H1 (cell line): ENCODE measurements around the gene ALOX5. TPM values are rescaled to one million over a fixed set of nuclear protein-coding genes. Genes with fewer than 3 reads are reported as not detected.

Experiments used
- CTCF ChIA-PET: fragments of 300-600 bp; sonication (Branson Sonifier 250); formaldehyde crosslinking; loops from one replicate; lab custom pipeline; 2021; ENCODE audit not compliant: partially characterized antibody; lab: Charles Lee
- POLR2A ChIA-PET: fragments of 300-600 bp; sonication (Branson Sonifier 250); formaldehyde crosslinking; loops from one replicate; lab custom pipeline; 2021; ENCODE audit warnings: inconsistent platforms; ENCODE audit not compliant: partially characterized antibody; lab: Charles Lee
- DNase-seq, 2 experiments: peaks; one replicate each; pipeline versions ENCODE4 v3.0.0 to v3.0.0-alpha.2; 2010 to 2022; ENCODE audit warnings: low spot score in 2 of 2, low read depth in 1 of 2, mixed read lengths in 1 of 2
- FAIRE-seq: peaks from 2 replicates; lab custom pipeline; 2011; peaks lifted over from hg19 to GRCh38; lab: Jason Lieb, UNC
- H2AFZ ChIP-seq: 2 replicates; pipeline ENCODE4 v1.8.1; 2012; ENCODE audit warnings: low read length, inconsistent platforms
- H2AK5ac ChIP-seq: 2 replicates; pipeline ENCODE4 v1.6.1; 2013; ENCODE audit warnings: low read depth, low read length
- H2BK120ac ChIP-seq: replicated peaks from 2 replicates; pipeline ENCODE3; 2013; ENCODE audit warnings: low read depth, low read length, inconsistent platforms
- H2BK12ac ChIP-seq: 2 replicates; pipeline ENCODE4 v1.6.1; 2013; ENCODE audit warnings: low read depth, low read length
- H2BK15ac ChIP-seq: 2 replicates; pipeline ENCODE4 v1.6.1; 2013; ENCODE audit warnings: low read length
- H2BK20ac ChIP-seq: 2 replicates; pipeline ENCODE4 v1.6.1; 2013; ENCODE audit warnings: low read length
- H2BK5ac ChIP-seq: 2 replicates; pipeline ENCODE4 v1.6.1; 2013; ENCODE audit warnings: low read depth, low read length
- H3K14ac ChIP-seq: 2 replicates; pipeline ENCODE4 v1.6.1; 2013; ENCODE audit warnings: inconsistent platforms; ENCODE audit not compliant: insufficient read length
- H3K18ac ChIP-seq: 2 replicates; pipeline ENCODE4 v1.6.1; 2013; ENCODE audit warnings: low read length; ENCODE audit errors: extremely low read depth
- H3K23ac ChIP-seq: 2 replicates; pipeline ENCODE4 v1.6.1; 2013; ENCODE audit warnings: inconsistent platforms; ENCODE audit not compliant: insufficient read length
- H3K23me2 ChIP-seq: 2 replicates; pipeline ENCODE4 v1.6.1; 2013; ENCODE audit warnings: low read depth, low read length
- H3K27ac ChIP-seq: 2 replicates; pipeline ENCODE4 v1.6.1; 2011; ENCODE audit warnings: low read depth, low read length, inconsistent platforms
- H3K27me3 ChIP-seq, 4 experiments: replicated peaks in 1 of 4; 1 replicate in 1 of 4; 2 replicates in 3 of 4; pipeline versions ENCODE4 v1.6.1 to v1.8.1; 2011 to 2013; ENCODE audit warnings: low read length in 3 of 4, mild to moderate bottlenecking in 3 of 4, inconsistent platforms in 2 of 4, mixed read lengths in 2 of 4, moderate library complexity in 1 of 4; ENCODE audit not compliant: control insufficient read depth in 3 of 4, insufficient read depth in 3 of 4; ENCODE audit errors: extremely low read depth in 1 of 4
- H3K36me3 ChIP-seq, 4 experiments: 2 replicates each; pipeline versions ENCODE4 v1.6.1 to v1.8.1; 2011 to 2013; ENCODE audit warnings: mild to moderate bottlenecking in 4 of 4, low read length in 3 of 4, moderate library complexity in 2 of 4, control low read depth in 1 of 4, inconsistent platforms in 1 of 4; ENCODE audit not compliant: insufficient read depth in 4 of 4, control insufficient read depth in 2 of 4
- H3K4ac ChIP-seq: replicated peaks from 2 replicates; pipeline ENCODE3; 2013; ENCODE audit warnings: low read length, low read depth, mixed read lengths, inconsistent platforms; ENCODE audit not compliant: insufficient read length
- H3K4me1 ChIP-seq, 4 experiments: replicated peaks in 1 of 4; 1 replicate in 1 of 4; 2 replicates in 3 of 4; pipeline versions ENCODE4 v1.6.1 to v1.8.1; 2011 to 2013; ENCODE audit warnings: low read length in 3 of 4, inconsistent platforms in 2 of 4, mixed read lengths in 1 of 4; ENCODE audit not compliant: insufficient read depth in 4 of 4, control insufficient read depth in 3 of 4
- H3K4me2 ChIP-seq, 2 experiments: 2 replicates each; pipeline versions ENCODE4 v1.6.1 to v1.8.1; 2011 to 2013; ENCODE audit warnings: low read depth in 2 of 2, low read length in 2 of 2, control low read depth in 1 of 2, inconsistent platforms in 1 of 2, mild to moderate bottlenecking in 1 of 2; ENCODE audit not compliant: insufficient read depth in 1 of 2
- H3K4me3 ChIP-seq, 4 experiments: fragments of 200-600, 300-600 bp in 1 of 4; sonication (generic), shearing (Covaris generic), sonication (Bioruptor Twin) in 1 of 4; 2 replicates each; pipeline versions ENCODE4 v1.5.1 to v1.8.1; 2011 to 2016; ENCODE audit warnings: low read length in 4 of 4, low read depth in 3 of 4, control low read depth in 2 of 4, inconsistent platforms in 2 of 4, mild to moderate bottlenecking in 2 of 4, mixed read lengths in 1 of 4, moderate library complexity in 1 of 4; ENCODE audit not compliant: insufficient read depth in 2 of 4; ENCODE audit errors: extremely low read depth in 1 of 4
- H3K56ac ChIP-seq: replicated peaks from 2 replicates; pipeline ENCODE3; 2013; ENCODE audit warnings: low read depth, mild to moderate bottlenecking, mixed read lengths, low read length, inconsistent platforms; ENCODE audit not compliant: insufficient read length
- H3K79me1 ChIP-seq: 2 replicates; pipeline ENCODE4 v1.6.1; 2013; ENCODE audit warnings: low read depth, low read length, control low read depth
- H3K79me2 ChIP-seq, 2 experiments: 2 replicates each; pipeline versions ENCODE4 v1.6.1 to v1.8.1; 2012 to 2013; ENCODE audit warnings: low read length in 2 of 2, mild to moderate bottlenecking in 2 of 2, inconsistent platforms in 1 of 2; ENCODE audit not compliant: insufficient read depth in 2 of 2, control insufficient read depth in 1 of 2
- H3K9ac ChIP-seq, 4 experiments: replicated peaks in 1 of 4; 1 replicate in 1 of 4; 2 replicates in 3 of 4; pipeline versions ENCODE4 v1.6.1 to v1.8.1; 2011 to 2013; ENCODE audit warnings: low read depth in 3 of 4, low read length in 3 of 4, control low read depth in 2 of 4, mild to moderate bottlenecking in 2 of 4, moderate library complexity in 2 of 4, inconsistent platforms in 1 of 4; ENCODE audit errors: extremely low read depth in 1 of 4
- H3K9me3 ChIP-seq, 2 experiments: 2 replicates each; pipeline versions ENCODE4 v1.6.1 to v1.8.1; 2012 to 2013; ENCODE audit warnings: mild to moderate bottlenecking in 2 of 2, moderate library complexity in 2 of 2, control low read depth in 1 of 2, inconsistent platforms in 1 of 2, low read depth in 1 of 2, low read length in 1 of 2, mixed read lengths in 1 of 2; ENCODE audit not compliant: insufficient read depth in 2 of 2
- H4K20me1 ChIP-seq, 2 experiments: replicated peaks in 1 of 2; 2 replicates each; pipeline versions ENCODE3 to v1.8.1; 2011 to 2013; ENCODE audit warnings: inconsistent platforms in 2 of 2, low read length in 2 of 2, mild to moderate bottlenecking in 1 of 2; ENCODE audit not compliant: insufficient read depth in 2 of 2, control insufficient read depth in 1 of 2
- H4K5ac ChIP-seq: 2 replicates; pipeline ENCODE4 v1.6.1; 2013; ENCODE audit warnings: low read length, low read depth, mixed read lengths, inconsistent platforms; ENCODE audit not compliant: insufficient read length
- H4K8ac ChIP-seq: 2 replicates; pipeline ENCODE4 v1.8.0; 2013; ENCODE audit warnings: mild to moderate bottlenecking, moderate library complexity, low read length, inconsistent platforms; ENCODE audit not compliant: insufficient read depth; ENCODE audit errors: extremely low read depth
- H4K91ac ChIP-seq: replicated peaks from 2 replicates; pipeline ENCODE3; 2013; ENCODE audit warnings: low read length, mixed read lengths, inconsistent platforms; ENCODE audit not compliant: insufficient read length
- EGR1 ChIP-seq: IDR thresholded peaks from 2 replicates; pipeline ENCODE4 v1.6.1; 2011; ENCODE audit warnings: low read depth, low read length, borderline replicate concordance
- EZH2 ChIP-seq: fragments of 200-600 bp; sonication (generic); IDR thresholded peaks from 2 replicates; pipeline ENCODE4 v1.7.1; 2012; ENCODE audit warnings: low read depth, mild to moderate bottlenecking, moderate library complexity, low read length, inconsistent platforms; ENCODE audit not compliant: severe bottlenecking
- GABPA ChIP-seq: IDR thresholded peaks from 2 replicates; pipeline ENCODE4 v1.6.1; 2011; ENCODE audit warnings: mild to moderate bottlenecking, low read length, moderate library complexity, borderline replicate concordance; ENCODE audit not compliant: insufficient read depth
- JUN ChIP-seq: IDR thresholded peaks from 2 replicates; pipeline ENCODE4 v1.6.1; 2011; ENCODE audit warnings: low read depth, mild to moderate bottlenecking, improper control_type of control experiment, low read length
- KDM1A ChIP-seq: fragments of 200-600, 300-600 bp; sonication (generic); IDR thresholded peaks from 2 replicates; pipeline ENCODE4 v1.7.1; 2016; ENCODE audit warnings: mild to moderate bottlenecking, low read length, borderline replicate concordance
- MAX ChIP-seq: IDR thresholded peaks from 2 replicates; pipeline ENCODE4 v1.6.1; 2012; ENCODE audit warnings: inconsistent platforms
- NANOG ChIP-seq: IDR thresholded peaks from 2 replicates; pipeline ENCODE4 v1.6.1; 2011; ENCODE audit warnings: low read length, low read depth, mild to moderate bottlenecking, inconsistent platforms; ENCODE audit not compliant: insufficient read depth, poor library complexity, severe bottlenecking
- POU5F1 ChIP-seq: IDR thresholded peaks from 2 replicates; pipeline ENCODE4 v1.6.1; 2011; ENCODE audit warnings: low read depth, mild to moderate bottlenecking, low read length, moderate library complexity
- RXRA ChIP-seq: IDR thresholded peaks from 2 replicates; pipeline ENCODE4 v1.6.1; 2011; ENCODE audit warnings: low read depth, mild to moderate bottlenecking, low read length, moderate library complexity; ENCODE audit not compliant: insufficient read depth
- SIX5 ChIP-seq: IDR thresholded peaks from 2 replicates; pipeline ENCODE4 v1.6.1; 2011; ENCODE audit warnings: mild to moderate bottlenecking, low read depth, low read length
- SP4 ChIP-seq: IDR thresholded peaks from 2 replicates; pipeline ENCODE4 v1.6.1; 2012; ENCODE audit warnings: low read length, inconsistent platforms
- TCF12 ChIP-seq: IDR thresholded peaks from 2 replicates; pipeline ENCODE4 v1.6.1; 2011; ENCODE audit warnings: low read depth, mild to moderate bottlenecking, low read length
- TEAD4 ChIP-seq: IDR thresholded peaks from 2 replicates; pipeline ENCODE4 v1.6.1; 2012; ENCODE audit warnings: low read depth, low read length, inconsistent platforms, mixed read lengths
- YY1 ChIP-seq: IDR thresholded peaks from 2 replicates; pipeline ENCODE4 v1.6.1; 2011; ENCODE audit warnings: low read depth, mild to moderate bottlenecking, low read length
- WGBS, 2 experiments: shearing (Covaris generic) in 1 of 2; methylation state at CpG; one replicate each; pipeline versions ENCODE4 v1.1.6 to v1.1.7; 2013 to 2015; ENCODE audit warnings: low lambda C conversion rate in 2 of 2, mixed read lengths in 2 of 2, inconsistent platforms in 1 of 2, low coverage in 1 of 2, missing lambda C conversion rate in 1 of 2; ENCODE audit not compliant: insufficient replicate concordance in 2 of 2, insufficient coverage in 1 of 2, insufficient read length in 1 of 2; ENCODE audit errors: extremely low coverage in 1 of 2, missing lambda C conversion rate in 1 of 2; 5-methylcytosine and 5-hydroxymethylcytosine counted together
- polyA plus RNA-seq, 7 experiments: library from polyadenylated mRNA; depleted of rRNA in 3 of 7; stranded (reverse) in 5 of 7; unstranded in 2 of 7; fragments of >200 nt in 5 of 7; fragments of 200-250 nt in 2 of 7; gene quantifications; 1 replicate in 5 of 7; 2 replicates in 1 of 7; 4 replicates in 1 of 7; pipeline versions ENCODE4 v1.2.1 to v1.2.3, GENCODE V29; 2011 to 2013; ENCODE audit warnings: missing spikeins in 2 of 7, mixed read lengths in 2 of 7
- total RNA-seq: library from RNA; stranded (reverse); fragmentation: NEBNext Ultra II Directional; extraction: Animal tissue kit (Norgen Biotek cat#: 25700); gene quantifications from 2 replicates; pipeline ENCODE4 v1.2.1, GENCODE V29; 2021

ALOX5 gene
- total and polyA plus RNA-seq, 2 of the 8 experiments (the other 6 are each of a cell fraction or from before 2014, with no cell fraction given) = 1.6 to 3.8 TPM

DNA sequence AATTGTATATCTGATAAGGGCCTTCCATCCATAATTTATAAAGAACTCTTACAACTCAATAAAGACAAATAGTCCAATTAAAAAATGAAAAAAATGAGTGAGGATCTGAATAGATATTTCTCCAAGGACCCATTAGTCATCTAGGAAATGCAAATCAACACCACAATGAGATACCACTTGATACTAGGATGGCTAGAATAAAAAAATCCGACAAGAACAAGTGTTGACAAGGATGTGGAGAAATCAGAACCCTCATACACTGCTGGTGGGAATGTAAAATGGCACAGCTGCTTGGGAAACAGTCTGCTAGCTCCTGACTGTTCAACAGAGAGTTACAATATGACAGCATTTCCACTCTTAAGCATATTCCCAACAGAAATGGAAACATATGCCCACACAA, 24.6 kb downstream of the ALOX5 start:
- H4K5ac ChIP-seq = no peak overlapping the region
- H3K9ac ChIP-seq = no peak overlapping the region
- H2BK20ac ChIP-seq = no peak overlapping the region
- no peak overlapping the region for H2BK5ac ChIP-seq
- DNase-seq (no peak), FAIRE-seq (no peak)
- no peaks in the 10 kb centered on the region for H3K36me3 ChIP-seq
- no peak overlapping the region for H2AFZ ChIP-seq
- 87% methylated on average over 1 of the region's 1 CpG; no CpG with 5 or more reads in 1 of the 2 experiments for WGBS, 2 experiments
- ChIA-PET CTCF (no interaction called here), POLR2A (no interaction called here)
- H3K56ac ChIP-seq = no peak overlapping the region
- H3K9me3 ChIP-seq = peaks cover 3 to 6% of the 10 kb centered on the region in 2 experiments; a peak in 1 of 4 replicates
- H2AK5ac ChIP-seq = no peak overlapping the region
- H3K23me2 ChIP-seq = no peaks in the 10 kb centered on the region
- H3K23ac ChIP-seq = no peak overlapping the region
- no peak overlapping the region for H2BK120ac ChIP-seq
- H3K27ac ChIP-seq = no peak overlapping the region
- no peak overlapping the region for H3K14ac ChIP-seq
- H3K4me2 ChIP-seq = no peak overlapping the region
- no peak overlapping the region for H3K4me3 ChIP-seq
- no peak overlapping the region for H4K91ac ChIP-seq
- H4K8ac ChIP-seq = no peak overlapping the region
- H2BK12ac ChIP-seq = no peak overlapping the region
- no peak overlapping the region for H2BK15ac ChIP-seq
- H3K27me3 ChIP-seq = no peaks in the 10 kb centered on the region
- no peaks in the 10 kb centered on the region for H4K20me1 ChIP-seq
- H3K4ac ChIP-seq = no peak overlapping the region
- no peaks in the 10 kb centered on the region for H3K79me1 ChIP-seq
- H3K79me2 ChIP-seq = no peaks in the 10 kb centered on the region
- H3K18ac ChIP-seq = no peak overlapping the region
- H3K4me1 ChIP-seq = no peaks in the 10 kb centered on the region
- TF ChIP-seq TEAD4 = no peak
- no peak for TF ChIP-seq GABPA
- TF ChIP-seq RXRA = no peak
- TF ChIP-seq EGR1 = no peak
- TF ChIP-seq POU5F1 = no peak
- TF ChIP-seq YY1 = no peak
- TF ChIP-seq TCF12 = no peak
- TF ChIP-seq SIX5 = no peak
- TF ChIP-seq JUN = no peak
- TF ChIP-seq KDM1A = no peak
- no peak for TF ChIP-seq NANOG
- no peak for TF ChIP-seq SP4
- no peak for TF ChIP-seq MAX
- no peak for TF ChIP-seq EZH2
